ENCODE measurements around the gene SLC35F4.

GRCh38 chr14:57865066-57865402 lies 858 bp downstream of the SLC35F4 start:
- TF ChIP-seq CTCF (IDR thresholded peaks at IDR 0.05) (no peak), EZH2 (IDR thresholded peaks at IDR 0.05; ENCODE audit: borderline replicate concordance, insufficient read depth, low read depth, low read length, poor library complexity, severe bottlenecking) (no peak)
